Neuronal stem cell (in vitro differentiated cells): ENCODE measurements around the gene TAB2.

Experiments
- DNase-seq: peaks from one replicate; pipeline ENCODE4 v3.0.0-alpha.2; 2013; ENCODE audit warnings: low spot score
- H2AFZ ChIP-seq: one replicate; pipeline ENCODE4 v1.6.1; 2013; ENCODE audit warnings: mild to moderate bottlenecking, low read length, inconsistent platforms
- H2AK5ac ChIP-seq: 2 replicates; pipeline ENCODE4 v1.6.1; 2013; ENCODE audit warnings: low read depth, mild to moderate bottlenecking, inconsistent platforms, low read length, moderate library complexity, mixed read lengths
- H2BK120ac ChIP-seq: 2 replicates; pipeline ENCODE4 v1.6.1; 2013; ENCODE audit warnings: low read depth, mild to moderate bottlenecking, inconsistent platforms, low read length, moderate library complexity, mixed read lengths
- H2BK12ac ChIP-seq: one replicate; pipeline ENCODE4 v1.6.1; 2013; ENCODE audit warnings: low read length, inconsistent platforms
- H2BK15ac ChIP-seq: 2 replicates; pipeline ENCODE4 v1.6.1; 2013; ENCODE audit warnings: mild to moderate bottlenecking, low read length, inconsistent platforms, mixed read lengths
- H2BK5ac ChIP-seq: one replicate; pipeline ENCODE4 v1.6.1; 2013; ENCODE audit warnings: inconsistent platforms, mild to moderate bottlenecking, low read length, moderate library complexity
- H3K14ac ChIP-seq: one replicate; pipeline ENCODE4 v1.6.1; 2013; ENCODE audit warnings: low read length, inconsistent platforms
- H3K18ac ChIP-seq: 2 replicates; pipeline ENCODE4 v1.6.1; 2013; ENCODE audit warnings: low read length, inconsistent platforms
- H3K23ac ChIP-seq: 2 replicates; pipeline ENCODE4 v1.6.1; 2013; ENCODE audit warnings: low read depth, mild to moderate bottlenecking, mixed read lengths, low read length, inconsistent platforms; ENCODE audit not compliant: poor library complexity
- H3K27ac ChIP-seq: replicated peaks from 3 replicates; pipeline ENCODE4 v1.5.1; 2013; ENCODE audit warnings: low read length, inconsistent platforms
- H3K27me3 ChIP-seq, 3 experiments: 2 replicates each; pipeline ENCODE4 v1.6.1; 2013; ENCODE audit warnings: low read length in 3 of 3, mild to moderate bottlenecking in 2 of 3, inconsistent platforms in 1 of 3, low read depth in 1 of 3, mixed read lengths in 1 of 3, moderate library complexity in 1 of 3; ENCODE audit not compliant: control insufficient read depth in 3 of 3, insufficient read depth in 3 of 3
- H3K36me3 ChIP-seq, 2 donors: replicated peaks in 1 of 2; 2 replicates each; pipeline ENCODE4 v1.6.1; 2013; ENCODE audit warnings: low read length in 2 of 2; ENCODE audit not compliant: control insufficient read depth in 2 of 2, insufficient read depth in 2 of 2
- H3K4ac ChIP-seq: 2 replicates; pipeline ENCODE4 v1.6.1; 2013; ENCODE audit warnings: inconsistent platforms, mild to moderate bottlenecking, low read length, moderate library complexity
- H3K4me1 ChIP-seq, 2 donors: 1 replicate in 1 of 2; 2 replicates in 1 of 2; pipeline ENCODE4 v1.6.1; 2013; ENCODE audit warnings: low read length in 2 of 2, low read depth in 1 of 2; ENCODE audit not compliant: control insufficient read depth in 2 of 2, insufficient read depth in 1 of 2
- H3K4me2 ChIP-seq: one replicate; pipeline ENCODE4 v1.6.1; 2013; ENCODE audit warnings: mild to moderate bottlenecking, low read length, inconsistent platforms; ENCODE audit not compliant: insufficient read depth, poor library complexity, severe bottlenecking
- H3K4me3 ChIP-seq, 2 donors: 2 replicates each; pipeline ENCODE4 v1.5.1; 2013; ENCODE audit warnings: low read length in 2 of 2, mild to moderate bottlenecking in 2 of 2, inconsistent platforms in 1 of 2, moderate library complexity in 1 of 2
- H3K79me1 ChIP-seq: one replicate; pipeline ENCODE4 v1.6.1; 2013; ENCODE audit warnings: low read depth, mild to moderate bottlenecking, inconsistent platforms, low read length, moderate library complexity
- H3K9ac ChIP-seq: one replicate; pipeline ENCODE4 v1.6.1; 2013; ENCODE audit warnings: mild to moderate bottlenecking, low read depth, low read length, inconsistent platforms; ENCODE audit not compliant: poor library complexity
- H3K9me3 ChIP-seq, 2 donors: replicated peaks in 1 of 2; 2 replicates each; pipeline versions ENCODE3 to v1.6.1; 2013; ENCODE audit warnings: low read length in 2 of 2, mild to moderate bottlenecking in 2 of 2, inconsistent platforms in 1 of 2, low read depth in 1 of 2, mixed read lengths in 1 of 2, moderate library complexity in 1 of 2; ENCODE audit not compliant: control insufficient read depth in 2 of 2, insufficient read depth in 1 of 2
- H4K8ac ChIP-seq: one replicate; pipeline ENCODE4 v1.6.1; 2013; ENCODE audit warnings: low read depth, mild to moderate bottlenecking, inconsistent platforms, low read length, moderate library complexity
- H4K91ac ChIP-seq: one replicate; pipeline ENCODE4 v1.6.1; 2013; ENCODE audit warnings: low read length, low read depth, mild to moderate bottlenecking, inconsistent platforms; ENCODE audit not compliant: poor library complexity
- WGBS, 2 donors: extraction: QIAGEN DNeasy Blood & Tissue Kit; methylation state at CpG; one replicate each; pipeline ENCODE4 v1.1.7; 2013; ENCODE audit warnings: missing lambda C conversion rate in 2 of 2, mixed read lengths in 1 of 2; ENCODE audit not compliant: insufficient read length in 2 of 2, insufficient replicate concordance in 1 of 2; ENCODE audit errors: extremely low coverage in 2 of 2; 5-methylcytosine and 5-hydroxymethylcytosine counted together

The TAB2 gene

DNA sequence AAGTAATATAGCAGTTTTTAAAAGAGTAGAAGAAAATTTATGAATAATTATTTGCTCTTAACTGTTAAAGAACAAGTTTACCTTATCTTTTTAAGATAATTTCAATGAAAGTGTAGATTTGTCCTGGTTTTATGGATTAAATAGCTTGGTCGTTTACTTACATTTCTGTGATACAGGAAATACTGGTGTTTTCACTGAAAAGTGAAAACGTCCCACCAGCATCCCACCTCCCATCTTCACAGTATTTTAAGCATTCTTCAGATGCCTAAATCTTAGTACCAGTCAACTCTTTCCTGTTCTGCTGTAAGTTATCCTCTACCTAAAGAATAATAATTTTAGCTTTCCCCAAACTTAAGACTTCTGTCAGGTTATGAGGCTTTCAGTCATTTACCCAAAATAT is 5.8 kb downstream of the TAB2 start:
- Histone ChIP-seq H3K18ac (no peak overlapping the region), H3K27ac (no peak overlapping the region)
- no CpG with 5 or more reads among the region's 2 CpGs for WGBS, 2 donors

DNA sequence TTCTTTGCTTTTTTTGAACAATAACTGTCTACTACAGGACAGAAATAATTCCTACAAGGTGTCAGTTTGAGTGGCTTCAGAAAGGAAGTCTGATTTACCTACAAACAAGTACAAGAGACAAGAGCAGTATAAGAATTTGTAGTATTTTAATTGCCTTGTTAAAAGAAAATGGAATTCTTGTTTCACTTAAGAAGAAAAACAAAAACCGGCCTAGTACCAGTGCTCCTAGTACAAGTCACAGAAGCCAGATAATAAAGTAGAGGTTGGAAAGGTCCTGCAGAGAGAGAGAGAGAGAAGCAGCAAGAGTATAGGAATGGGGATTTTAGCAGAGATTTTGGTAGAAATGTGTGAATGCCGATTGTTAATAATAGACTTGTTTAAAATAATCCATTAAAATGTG is 6.4 kb downstream of the TAB2 start:
- H3K4me3 ChIP-seq = no peak overlapping the region
- no CpG with 5 or more reads among the region's 2 CpGs for WGBS, 2 donors

More for the DNA sequence above, 5.8 kb downstream of the TAB2 start:
- Histone ChIP-seq H2AK5ac (no peak overlapping the region), H3K79me1 (peaks cover 4% of the 10 kb centered on the region), H3K4me2 (no peak overlapping the region), H3K36me3 (peaks cover 0 to 6% of the 10 kb centered on the region in 2 donors), H2BK120ac (no peak overlapping the region), H2BK12ac (no peak overlapping the region), H3K23ac (no peak overlapping the region), H2AFZ (no peak overlapping the region), H3K9ac (no peak overlapping the region), H3K9me3 (no peaks in the 10 kb centered on the region), H3K4me1 (peaks cover 3 to 29% of the 10 kb centered on the region in 2 donors), H3K4me3 (no peak overlapping the region), H4K8ac (no peak overlapping the region), H4K91ac (no peak overlapping the region), H3K14ac (no peak overlapping the region), H3K4ac (no peak overlapping the region), H2BK5ac (no peak overlapping the region), H3K27me3 (no peaks in the 10 kb centered on the region), H2BK15ac (no peak overlapping the region)
- DNase-seq = no peak

DNA sequence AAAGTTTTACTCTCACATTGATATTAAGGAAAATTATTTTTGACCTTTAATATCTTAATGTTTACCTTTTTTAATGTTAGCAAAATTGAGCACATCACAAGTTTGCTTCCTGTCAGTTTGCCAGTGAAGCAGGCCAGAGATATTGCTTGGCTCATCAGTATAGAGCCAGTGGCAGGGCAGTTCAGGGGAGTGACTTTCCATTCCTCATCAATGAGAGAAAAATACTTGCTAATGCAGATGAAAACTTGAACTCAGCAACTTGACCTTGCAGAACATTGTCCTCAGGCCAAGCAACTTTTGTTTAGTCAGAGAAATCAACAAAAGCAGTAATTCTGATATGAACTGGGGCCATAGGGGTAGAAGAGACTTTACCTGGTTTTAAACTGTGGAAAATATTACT is 6.9 kb downstream of the TAB2 start:
- H4K91ac ChIP-seq = no peak overlapping the region
- peaks cover 3 to 25% of the 10 kb centered on the region in 2 donors for H3K4me1 ChIP-seq
- H3K4me2 ChIP-seq = no peak overlapping the region
- no peak overlapping the region for H2AFZ ChIP-seq
- no peak overlapping the region for H3K18ac ChIP-seq
- peaks cover 4% of the 10 kb centered on the region for H3K79me1 ChIP-seq
- H3K9ac ChIP-seq = no peak overlapping the region
- H3K4me3 ChIP-seq = no peak overlapping the region
- H2BK15ac ChIP-seq = no peak overlapping the region
- no peaks in the 10 kb centered on the region for H3K27me3 ChIP-seq
- H3K9me3 ChIP-seq = peaks cover 0 to 2% of the 10 kb centered on the region in 2 donors
- H2BK12ac ChIP-seq = no peak overlapping the region
- peaks cover 0 to 6% of the 10 kb centered on the region in 2 donors for H3K36me3 ChIP-seq
- no peak overlapping the region for H3K4ac ChIP-seq
- H3K23ac ChIP-seq = no peak overlapping the region
- no peak overlapping the region for H3K14ac ChIP-seq
- no peak for DNase-seq
- no peak overlapping the region for H2BK5ac ChIP-seq
- no peak overlapping the region for H2AK5ac ChIP-seq
- H3K27ac ChIP-seq = no peak overlapping the region
- H4K8ac ChIP-seq = no peak overlapping the region
- no peak overlapping the region for H2BK120ac ChIP-seq

More for the DNA sequence above, 6.4 kb downstream of the TAB2 start:
- no peaks in the 10 kb centered on the region for H3K27me3 ChIP-seq
- peaks cover 0 to 6% of the 10 kb centered on the region in 2 donors for H3K36me3 ChIP-seq
- no peak for DNase-seq
- peaks cover 4% of the 10 kb centered on the region for H3K79me1 ChIP-seq
- no peak overlapping the region for H4K91ac ChIP-seq
- H4K8ac ChIP-seq = no peak overlapping the region
- no peak overlapping the region for H2BK5ac ChIP-seq
- no peak overlapping the region for H3K18ac ChIP-seq
- H3K4me1 ChIP-seq = peaks cover 3 to 29% of the 10 kb centered on the region in 2 donors
- no peak overlapping the region for H3K23ac ChIP-seq
- H2BK120ac ChIP-seq = no peak overlapping the region
- H2BK12ac ChIP-seq = no peak overlapping the region
- no peak overlapping the region for H3K14ac ChIP-seq
- no peak overlapping the region for H3K4me2 ChIP-seq
- H2BK15ac ChIP-seq = no peak overlapping the region
- no peak overlapping the region for H3K27ac ChIP-seq
- H2AFZ ChIP-seq = no peak overlapping the region
- H3K9ac ChIP-seq = no peak overlapping the region
- H2AK5ac ChIP-seq = no peak overlapping the region
- no peak overlapping the region for H3K4ac ChIP-seq
- H3K9me3 ChIP-seq = peaks cover 0 to 2% of the 10 kb centered on the region in 2 donors

DNA sequence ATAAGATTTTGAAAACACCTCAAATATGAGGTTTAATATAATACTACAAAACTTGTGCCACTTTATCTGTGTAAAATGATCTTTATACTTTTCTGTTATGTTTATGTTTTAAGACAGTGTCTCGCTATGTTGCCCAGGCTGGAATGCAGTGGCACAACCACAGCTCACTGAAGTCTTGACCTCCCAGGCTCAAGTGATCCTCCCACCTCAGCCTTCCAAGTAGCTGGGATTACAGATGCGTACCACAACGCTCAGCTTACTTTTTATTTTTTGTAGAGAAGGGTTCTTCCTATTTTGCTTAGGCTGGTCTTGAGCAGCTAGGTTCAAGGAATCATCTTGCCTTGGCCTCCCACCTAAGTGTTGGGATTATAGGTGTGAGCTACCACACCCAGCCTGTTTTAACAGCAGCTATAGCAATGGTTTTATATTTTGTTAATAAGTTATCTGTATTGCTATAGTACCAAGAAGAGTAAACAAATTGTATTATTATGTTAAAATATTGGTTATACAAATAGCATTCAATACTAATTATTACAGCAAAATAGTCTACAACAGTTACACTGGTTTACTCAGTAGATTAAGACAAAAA is 8.2 kb downstream of the TAB2 start:
- H2BK12ac ChIP-seq = no peak overlapping the region
- H3K4me2 ChIP-seq = no peak overlapping the region
- H3K9ac ChIP-seq = no peak overlapping the region
- peaks cover 4% of the 10 kb centered on the region for H3K79me1 ChIP-seq
- peaks cover 0 to 6% of the 10 kb centered on the region in 2 donors for H3K36me3 ChIP-seq
- no peak overlapping the region for H4K91ac ChIP-seq
- H3K4me1 ChIP-seq = peaks cover 3 to 21% of the 10 kb centered on the region in 2 donors
- no peak overlapping the region for H3K4ac ChIP-seq
- H3K4me3 ChIP-seq = no peak overlapping the region
- H3K23ac ChIP-seq = no peak overlapping the region
- H2BK120ac ChIP-seq = no peak overlapping the region
- no peak overlapping the region for H2AFZ ChIP-seq
- no peak overlapping the region for H2AK5ac ChIP-seq
- H2BK15ac ChIP-seq = no peak overlapping the region
- no peak overlapping the region for H3K27ac ChIP-seq
- peak overlapping the region; percentile 65 for H4K8ac ChIP-seq
- DNase-seq = no peak
- H3K9me3 ChIP-seq = peaks cover 0 to 2% of the 10 kb centered on the region in 2 donors
- WGBS, 2 donors = no CpG with 5 or more reads among the region's 3 CpGs
- no peaks in the 10 kb centered on the region for H3K27me3 ChIP-seq
- H3K14ac ChIP-seq = no peak overlapping the region
- no peak overlapping the region for H2BK5ac ChIP-seq
- no peak overlapping the region for H3K18ac ChIP-seq
